K562 (cell line): Measurements from ENCODE around the gene ETNK1. TPM values are rescaled to one million over a fixed set of nuclear protein-coding genes. Genes with fewer than 3 reads are reported as not detected.
A peak's percentile ranks its signal among the peaks of the same experiment; 100 is the strongest.

Source experiments
- C11orf30 ChIP-seq: fragments of 450-650 bp; IDR thresholded peaks from 2 replicates; pipeline ENCODE4 v1.6.1; 2016; ENCODE audit warnings: low read depth, mild to moderate bottlenecking
- CREB1 ChIP-seq, 2 experiments: sonication (generic) in 1 of 2; formaldehyde crosslinking in 1 of 2; IDR thresholded peaks; 2 replicates each; pipeline versions ENCODE4 v1.6.1 to v1.8.0; 2012 to 2022; ENCODE audit warnings: inconsistent platforms in 1 of 2, mild to moderate bottlenecking in 1 of 2, missing genetic modification reagents in 1 of 2, moderate library complexity in 1 of 2
- FOXA3 ChIP-seq, 2 experiments: fragments of 450-650 bp in 1 of 2; sonication (generic) in 1 of 2; formaldehyde crosslinking; IDR thresholded peaks in 1 of 2; conservative IDR thresholded peaks in 1 of 2; 2 replicates each; pipeline versions ENCODE4 v1.4.0 to v1.8.0; 2020 to 2022; ENCODE audit warnings: mild to moderate bottlenecking in 2 of 2, missing genetic modification reagents in 1 of 2
- HES1 ChIP-seq: fragments of 450-650 bp; IDR thresholded peaks from 2 replicates; pipeline ENCODE4 v1.6.1; 2016; ENCODE audit warnings: low read depth, mild to moderate bottlenecking, moderate library complexity
- HNRNPH1 ChIP-seq: fragments of 200-400 bp; formaldehyde crosslinking; optimal IDR thresholded peaks from 2 replicates; pipeline ENCODE3; 2017; ENCODE audit warnings: low read depth, mild to moderate bottlenecking, low read length, moderate library complexity
- IRF9 ChIP-seq: fragments of 450-650 bp; IDR thresholded peaks from 2 replicates; pipeline ENCODE4 v1.6.1; 2016; ENCODE audit warnings: missing biosample characterization, missing genetic modification characterization
- L3MBTL2 ChIP-seq: fragments of 450-650 bp; IDR thresholded peaks from 2 replicates; pipeline ENCODE4 v1.6.1; 2016; ENCODE audit warnings: mild to moderate bottlenecking, moderate library complexity
- RBM14 ChIP-seq: fragments of 200-400 bp; formaldehyde crosslinking; IDR thresholded peaks from 2 replicates; pipeline ENCODE4 v1.6.1; 2018; ENCODE audit warnings: low read depth, mild to moderate bottlenecking, low read length, moderate library complexity, borderline replicate concordance; ENCODE audit not compliant: insufficient read depth
- STAT6 ChIP-seq: sonication (generic); formaldehyde crosslinking; IDR thresholded peaks from 2 replicates; pipeline ENCODE4 v1.8.1; 2023; ENCODE audit warnings: mild to moderate bottlenecking, missing genetic modification reagents
- TCF15 ChIP-seq: fragments of 250-450 bp; sonication (Bioruptor Pico); IDR thresholded peaks from 2 replicates; pipeline ENCODE4 v1.8.0; 2022; ENCODE audit warnings: moderate library complexity, mild to moderate bottlenecking, inconsistent platforms
- TSC22D4 ChIP-seq: fragments of 450-650 bp; IDR thresholded peaks from 2 replicates; pipeline ENCODE4 v1.6.1; 2016; ENCODE audit warnings: missing genetic modification characterization, missing biosample characterization, control low read depth
- ZC3H8 ChIP-seq: fragments of 450-650 bp; IDR thresholded peaks from 2 replicates; pipeline ENCODE4 v1.6.1; 2017
- ZNF398 ChIP-seq: fragments of 250-450 bp; sonication (Bioruptor Pico); IDR thresholded peaks from 2 replicates; pipeline ENCODE4 v1.8.0; 2021; ENCODE audit warnings: moderate library complexity, mild to moderate bottlenecking, inconsistent platforms
- ZNF592 ChIP-seq: fragments of 450-650 bp; IDR thresholded peaks from 2 replicates; pipeline ENCODE4 v1.6.1; 2017; ENCODE audit warnings: antibody characterized with exemption, mild to moderate bottlenecking
- ZNF717 ChIP-seq: fragments of 250-450 bp; sonication (Bioruptor Pico); IDR thresholded peaks from 2 replicates; pipeline ENCODE4 v1.5.0; 2021
- polyA plus RNA-seq, 8 experiments: library from polyadenylated mRNA; depleted of rRNA in 4 of 8; stranded (reverse) in 5 of 8; unstranded in 3 of 8; fragments of >200 nt; fragmentation: Nextera tagmentation in 2 of 8; fragmentation: Illumina TruSeq in 1 of 8; extraction: Ambion mirVana in 2 of 8; extraction: Trizol in 1 of 8; gene quantifications; 2 replicates each; pipeline versions ENCODE4 v1.2.1 to v1.2.3, GENCODE V29; 2011 to 2014; ENCODE audit warnings: inconsistent platforms in 1 of 8, missing spikeins in 1 of 8
- total RNA-seq, 7 experiments: library from RNA; depleted of rRNA in 6 of 7; stranded (reverse); fragments of >200 nt in 6 of 7; fragmentation: Illumina TruSeq in 2 of 7; extraction: Trizol in 2 of 7; gene quantifications; 2 replicates each; pipeline versions ENCODE4 v1.2.1 to v1.2.3, GENCODE V29; 2011 to 2021; ENCODE audit warnings: low replicate concordance in 1 of 7

Gene ETNK1
- total and polyA plus RNA-seq, 9 of the 15 experiments (the other 6 are each of a cell fraction or from before 2014, with no cell fraction given) = 10.0 to 70.5 (median 36.0) TPM

- TF ChIP-seq TSC22D4 (tag) (no peak), STAT6 (CRISPR knock-in tag) (no peak), ZNF717 (no peak), IRF9 (tag) (no peak), CREB1 (IDR thresholded peaks at IDR 0.05) (peak; percentile 88), CREB1 (CRISPR knock-in tag; IDR thresholded peaks at IDR 0.05) (peak; percentile 92), ZNF592 (peak; percentile 68; the same call in 1 of the 2 replicates), RBM14 (no peak), L3MBTL2 (peak; percentile 88; the same call in 1 of the 2 replicates), FOXA3 (CRISPR knock-in tag; conservative IDR thresholded peaks at IDR 0.05 in 1 of 2, IDR thresholded peaks at IDR 0.05 in 1 of 2) (no peak; a peak in 1 of 4 replicates), TCF15 (no peak), ZNF398 (no peak), ZC3H8 (peak; percentile 57; the same call in 1 of the 2 replicates), HNRNPH1 (no peak), C11orf30 (no peak), HES1 (no peak)
These were observed at the start of gene ETNK1 (continued) for GRCh38 chr12:22624870-22625761.
